HL-60/S4 treated with phorbol 12-myristate 13-acetate at 8.2 ng/mL for 4 days and 3 days (cell line): Measurements from ENCODE around the gene BRSK2.

Experiments
- in situ Hi-C: fragments of 300-500 bp; cut with MboI; formaldehyde crosslinking; loops from 2 replicates; pipeline ENCODE4 v1.15.0; 2022; ENCODE audit warnings: low sequenced_read_pairs

BRSK2 gene

GRCh38 chr11:1373536-1374214 is 16.1 kb upstream of the BRSK2 start:
- in situ Hi-C loops, result no loop called here

DNA sequence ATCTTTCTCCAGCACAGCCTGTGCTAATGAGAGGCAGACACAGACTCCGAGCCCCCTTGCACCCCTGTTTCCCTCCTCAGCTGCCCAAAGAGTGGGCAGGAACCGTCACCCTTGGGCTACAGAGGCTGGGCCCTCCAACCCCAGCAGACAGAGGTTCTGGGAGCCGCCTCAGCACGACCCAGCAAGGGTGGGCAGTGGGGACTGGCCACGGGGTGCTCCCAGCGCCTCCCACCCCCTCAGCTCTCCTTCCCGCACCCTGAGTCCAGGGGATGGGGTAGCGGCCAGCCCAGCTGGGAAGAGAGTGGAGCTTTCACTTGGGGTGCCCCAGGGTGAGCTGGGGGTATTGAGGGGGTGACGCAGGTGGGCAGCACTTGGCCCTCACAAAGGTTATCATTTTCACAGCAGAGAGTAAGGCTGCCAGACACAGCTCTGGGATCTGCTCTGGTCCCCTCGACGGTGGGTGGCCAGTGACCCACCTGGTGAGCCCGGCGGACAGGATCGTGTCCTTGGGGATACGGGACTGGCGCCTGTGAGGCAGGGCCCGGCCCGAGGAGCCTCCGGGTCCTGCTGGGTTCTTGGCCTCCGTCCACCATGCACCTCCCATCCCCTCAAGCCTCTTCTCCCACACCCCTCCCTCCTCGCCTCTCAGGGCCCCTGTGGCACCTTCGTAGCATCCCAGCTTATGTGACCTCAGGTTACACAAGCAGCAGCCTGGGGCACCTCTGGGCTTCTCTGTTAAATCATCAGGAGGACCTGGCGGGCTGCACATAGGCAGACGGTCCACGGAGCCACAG is 14.4 kb upstream of the BRSK2 start:
- in situ Hi-C loops, result no loop called here

- in situ Hi-C loops, result no loop called here
Observed at GRCh38 chr11:1375955-1376258, 13.8 kb upstream of the BRSK2 start.

DNA sequence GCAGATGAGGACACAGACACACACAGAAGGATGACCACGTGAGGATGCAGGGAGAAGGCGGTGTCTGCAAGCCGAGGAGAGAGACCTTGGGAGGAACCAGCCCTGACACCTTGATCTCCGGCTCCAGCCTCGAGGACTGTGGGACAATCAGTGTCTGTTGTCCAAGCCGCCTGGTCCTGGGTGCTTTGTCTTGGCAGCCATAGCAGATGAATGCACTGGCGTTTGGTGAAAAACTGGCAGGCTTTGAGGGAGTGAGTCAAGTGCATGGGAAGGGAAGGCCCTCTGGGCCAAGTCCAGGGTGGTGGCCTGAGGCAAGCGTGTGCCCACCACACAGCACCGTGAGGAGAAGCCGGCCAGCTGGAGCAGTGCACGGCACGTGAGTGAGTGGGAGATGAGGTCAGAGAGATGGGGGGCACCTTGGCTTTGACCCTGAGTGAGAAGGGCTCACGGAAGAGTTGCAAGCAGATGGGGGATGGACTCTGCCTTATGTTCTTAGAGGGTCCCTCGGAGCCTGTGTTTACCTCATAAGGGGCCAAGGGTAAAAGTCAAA is 12.4 kb upstream of the BRSK2 start:
- in situ Hi-C loops, result no loop called here

DNA sequence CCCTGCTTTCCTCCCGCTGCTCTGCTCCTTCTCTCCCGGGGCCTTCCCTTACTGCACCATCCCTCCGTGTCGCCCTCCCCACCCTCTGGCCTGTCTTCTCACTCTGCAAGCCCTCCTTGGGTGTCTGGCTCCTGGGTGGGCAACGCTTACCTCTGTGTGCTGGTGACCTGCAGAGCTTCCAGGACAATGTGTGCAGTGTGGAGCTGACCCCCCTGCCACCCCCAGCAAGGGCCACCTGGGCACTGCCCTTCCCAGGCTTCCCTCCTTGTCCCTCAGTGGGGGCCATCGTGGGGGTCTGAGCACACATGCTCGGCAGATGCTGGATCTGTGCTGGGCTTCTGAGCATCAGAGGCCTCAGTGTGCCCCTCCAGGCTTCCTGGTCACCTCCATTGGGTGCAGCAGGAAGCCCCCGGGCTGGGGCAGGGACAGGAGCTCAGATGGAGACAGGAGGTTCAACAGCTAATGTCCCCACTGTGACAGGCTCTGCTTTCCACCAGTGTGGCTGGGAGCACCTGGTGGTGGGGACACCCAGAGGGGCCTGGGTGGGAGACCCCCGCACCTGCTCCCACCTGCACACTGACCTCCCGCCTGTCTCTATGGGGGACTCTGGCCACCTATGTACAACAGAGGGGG is 7.8 kb upstream of the BRSK2 start:
- in situ Hi-C loops, result no loop called here

DNA sequence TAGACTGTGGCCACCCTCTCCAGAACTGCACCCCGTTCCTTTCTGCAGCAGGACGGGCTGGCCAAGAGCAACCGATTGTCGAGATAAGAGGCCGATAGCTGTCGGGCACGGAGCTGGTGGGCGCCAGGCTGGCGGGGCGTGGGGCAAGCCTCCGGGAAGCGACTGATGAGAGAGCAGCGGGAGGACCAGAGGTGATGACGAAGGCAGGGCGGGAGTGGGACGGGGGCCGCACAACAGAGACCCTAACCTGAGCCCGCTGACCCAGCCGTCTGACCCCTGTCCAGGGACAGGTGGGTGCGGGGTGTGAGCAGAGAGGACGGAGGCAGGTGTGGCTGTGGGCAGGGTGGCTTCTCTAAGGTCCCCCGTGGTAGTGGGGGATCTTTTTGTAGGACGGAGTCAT is 7.3 kb upstream of the BRSK2 start:
- in situ Hi-C loops, result no loop called here

GRCh38 chr11:1382831-1383607 is 6.7 kb upstream of the BRSK2 start:
- in situ Hi-C loops, result no loop called here

DNA sequence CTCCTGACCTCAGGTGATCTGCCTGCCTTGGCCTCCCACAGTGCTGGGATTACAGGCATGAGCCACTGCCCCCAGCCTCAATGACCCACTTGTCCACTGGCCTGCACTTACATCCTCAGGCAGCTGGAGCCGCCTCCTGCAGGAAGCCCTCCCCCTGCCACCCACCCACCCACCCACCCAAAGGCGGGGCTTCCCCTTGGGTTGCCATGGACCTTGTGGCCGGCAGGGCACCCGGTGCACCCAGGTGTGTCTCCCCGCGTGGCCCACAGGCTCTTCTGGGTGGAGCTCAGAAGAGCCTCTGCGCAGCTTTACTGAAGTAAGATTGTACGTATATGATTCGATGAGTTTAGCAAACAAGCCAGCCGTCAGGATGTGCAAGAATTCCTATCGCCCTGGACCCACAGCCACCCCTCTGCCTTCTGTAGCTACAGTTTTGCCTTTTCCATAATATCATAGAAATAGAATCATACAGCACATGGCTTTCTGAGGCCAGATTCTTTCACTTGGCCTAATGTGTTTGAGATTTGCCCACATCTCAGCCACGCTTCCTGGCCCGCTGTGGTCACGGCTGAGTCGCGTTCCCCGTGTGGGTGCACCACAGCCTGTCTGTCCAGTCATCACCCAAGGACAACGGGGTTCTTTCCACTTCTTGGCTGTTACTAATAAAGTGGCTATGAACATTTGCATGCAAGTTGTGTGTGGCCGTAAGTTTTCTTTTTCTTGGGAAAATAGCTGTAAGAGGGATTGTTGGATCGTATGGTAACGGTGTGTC is 5.3 kb upstream of the BRSK2 start:
- in situ Hi-C loops, result no loop called here

DNA sequence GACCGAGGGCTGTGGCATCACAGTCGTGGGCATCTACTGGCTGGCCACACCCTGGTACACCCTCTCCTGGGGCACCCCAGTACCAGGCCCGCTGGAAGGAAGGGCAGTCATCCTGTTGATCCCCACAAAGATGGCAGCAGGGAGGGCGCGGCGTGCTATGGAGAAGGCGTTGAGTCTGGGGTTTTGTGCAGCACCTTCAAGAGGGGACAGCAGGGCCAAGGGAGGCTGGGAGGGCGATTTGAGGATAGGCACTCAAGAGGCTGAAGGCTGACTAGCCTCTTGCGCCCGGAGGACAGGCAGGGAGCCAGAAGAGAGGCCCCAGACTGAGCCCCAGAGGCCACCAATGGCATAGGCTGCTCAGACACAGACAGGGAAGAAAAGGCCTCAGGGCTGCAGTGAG is 2.2 kb upstream of the BRSK2 start:
- in situ Hi-C loops, result no loop called here

GRCh38 chr11:1387961-1388762 is 1.6 kb upstream of the BRSK2 start:
- in situ Hi-C loops, result no loop called here

GRCh38 chr11:1388763-1389102 is 1.0 kb upstream of the BRSK2 start:
- in situ Hi-C loops, result no loop called here

- in situ Hi-C loops, result no loop called here
Observed at GRCh38 chr11:1389103-1389931, 417 bp upstream of the BRSK2 start.

DNA sequence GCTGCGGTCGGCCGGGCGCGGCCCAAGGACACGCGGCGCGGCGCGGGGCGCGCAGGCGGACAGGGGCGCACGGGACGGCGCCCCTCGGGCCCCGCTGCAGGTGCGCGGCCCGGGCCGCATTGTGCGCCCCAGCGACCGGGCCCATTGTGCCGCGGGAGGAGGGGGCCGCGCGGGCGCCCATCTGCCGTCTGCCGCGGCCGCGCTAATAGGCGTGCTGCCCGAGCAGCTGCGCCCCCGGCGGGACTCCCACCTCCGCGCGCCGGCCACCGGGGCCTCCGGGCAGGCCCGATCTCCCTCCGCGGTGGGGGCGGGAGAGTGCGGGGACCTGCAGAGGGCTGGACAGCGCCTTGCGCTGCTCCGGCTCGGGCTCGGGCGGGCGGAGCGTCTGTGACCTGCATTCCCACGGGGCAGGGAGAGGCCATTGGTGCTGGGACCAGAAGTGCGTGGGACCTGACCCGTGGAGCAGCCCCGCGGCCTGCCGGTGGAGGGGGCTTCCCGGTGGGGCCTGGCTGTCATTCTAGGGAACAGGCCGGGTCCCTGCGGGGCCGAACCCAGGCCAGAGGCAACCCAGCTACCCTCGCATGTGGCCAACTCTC is 933 bp downstream of the BRSK2 start:
- in situ Hi-C loops, result no loop called here

- in situ Hi-C loops, result no loop called here
Observed at GRCh38 chr11:1391165-1392075, 1.7 kb downstream of the BRSK2 start.

DNA sequence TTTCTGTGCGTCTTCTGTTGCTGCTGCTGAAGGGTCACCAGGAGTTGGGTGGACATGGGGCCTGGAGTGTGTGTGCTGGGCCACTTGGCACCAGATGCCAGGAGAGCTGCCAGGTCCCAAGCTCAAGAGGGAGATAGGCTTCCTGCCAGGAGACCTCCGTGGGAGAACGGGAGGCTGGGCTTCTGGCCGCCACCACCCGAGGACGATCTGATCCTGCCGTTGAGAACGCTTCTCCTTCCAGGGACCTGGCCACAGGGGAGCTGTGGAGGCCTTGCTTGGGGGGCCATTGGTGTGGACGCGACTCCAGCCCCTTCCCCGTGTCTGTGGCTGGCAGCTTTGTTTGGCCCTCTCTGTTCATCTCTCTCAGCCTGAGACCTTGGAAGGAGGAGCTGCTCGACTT is 2.4 kb downstream of the BRSK2 start:
- in situ Hi-C loops, result no loop called here

GRCh38 chr11:1392561-1392960 is 2.8 kb downstream of the BRSK2 start:
- in situ Hi-C loops, result no loop called here

GRCh38 chr11:1393038-1393710 is 3.4 kb downstream of the BRSK2 start:
- in situ Hi-C loops, result no loop called here
